Neural crest cell (in vitro differentiated cells): ENCODE measurements around the gene HES3. TPM values are rescaled to one million over a fixed set of nuclear protein-coding genes. Genes with fewer than 3 reads are reported as not detected.

Experiments
- DNase-seq: peaks from one replicate; pipeline ENCODE4 v3.0.0; 2021; ENCODE audit warnings: low read depth, mixed read lengths, low spot score
- H3K27ac Mint-ChIP-seq: one replicate; pipeline ENCODE4 v1.8.0; 2021; ENCODE audit warnings: mild to moderate bottlenecking, mixed read lengths; ENCODE audit not compliant: unreplicated experiment
- H3K27me3 Mint-ChIP-seq: 2 replicates; pipeline ENCODE4 v1.8.0; 2021; ENCODE audit warnings: low read depth, mild to moderate bottlenecking, mixed read lengths
- H3K36me3 Mint-ChIP-seq: 2 replicates; pipeline ENCODE4 v1.8.0; 2021; ENCODE audit warnings: low read depth, mild to moderate bottlenecking, mixed read lengths
- H3K4me1 Mint-ChIP-seq: 2 replicates; pipeline ENCODE4 v1.8.0; 2021; ENCODE audit warnings: mixed read lengths
- H3K4me3 Mint-ChIP-seq: one replicate; pipeline ENCODE4 v1.8.0; 2021; ENCODE audit warnings: mild to moderate bottlenecking, mixed read lengths
- H3K9me3 Mint-ChIP-seq: 2 replicates; pipeline ENCODE4 v1.8.0; 2021; ENCODE audit warnings: mixed read lengths
- total RNA-seq: library from RNA; stranded (reverse); gene quantifications from 2 replicates; pipeline ENCODE4 v1.2.1, GENCODE V29; 2021
- TF ChIP-seq, protein P1 (sequence below): fragments of 200-600 bp; sonication (generic); conservative IDR thresholded peaks from 2 replicates; pipeline ENCODE4 v1.5.0; 2021; ENCODE audit warnings: antibody characterized with exemption, mild to moderate bottlenecking

Gene HES3
- total RNA-seq, 1 donor from 2014 or later: 23.6 TPM

DNA sequence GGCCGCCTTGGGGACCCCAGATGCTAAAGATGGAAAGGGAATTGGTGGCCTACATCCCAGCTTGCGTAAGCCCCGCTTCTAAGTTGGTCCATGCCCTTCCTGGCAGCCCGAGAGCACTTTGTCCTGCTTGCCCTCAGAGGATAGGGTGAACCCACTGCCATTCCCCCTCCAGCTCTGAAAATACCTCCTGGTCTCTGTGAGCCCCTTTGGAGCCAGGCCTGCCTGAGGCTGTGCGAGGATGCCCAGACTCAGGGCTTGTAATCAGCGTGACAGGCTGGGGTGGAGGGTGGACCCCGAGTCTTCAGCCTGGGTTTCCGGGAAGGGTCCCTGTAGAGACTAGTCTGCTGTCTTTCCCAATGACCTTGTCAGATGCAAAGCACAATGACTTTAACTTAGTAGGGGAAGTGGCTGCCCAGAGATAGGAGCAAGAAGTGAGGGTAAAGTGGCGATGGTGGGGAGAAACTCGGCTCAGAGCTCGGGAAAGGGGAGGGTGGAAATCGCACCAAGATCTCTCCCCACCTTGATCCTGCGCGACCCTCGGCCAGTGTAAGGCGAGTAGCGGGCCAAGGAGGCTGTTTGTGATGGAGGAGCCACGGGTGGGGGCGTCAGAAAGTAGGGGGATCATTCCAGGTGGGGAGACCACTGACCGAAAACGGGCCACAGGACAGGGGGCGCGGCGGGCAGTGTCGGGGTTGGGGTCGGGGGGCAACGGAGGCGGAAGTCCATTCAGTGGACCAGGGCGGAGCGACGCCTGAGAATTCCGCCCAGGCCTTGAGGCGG is 2.7 kb upstream of the HES3 start:
- H3K4me3 Mint-ChIP-seq: peak overlapping the region; percentile 87
- H3K9me3 Mint-ChIP-seq: no peaks in the 10 kb centered on the region
- DNase-seq: no peak
- H3K27me3 Mint-ChIP-seq: peaks cover 50% of the 10 kb centered on the region
- H3K36me3 Mint-ChIP-seq: no peaks in the 10 kb centered on the region
- peaks cover 42% of the 10 kb centered on the region for H3K4me1 Mint-ChIP-seq
- TF ChIP-seq, protein P1, sequence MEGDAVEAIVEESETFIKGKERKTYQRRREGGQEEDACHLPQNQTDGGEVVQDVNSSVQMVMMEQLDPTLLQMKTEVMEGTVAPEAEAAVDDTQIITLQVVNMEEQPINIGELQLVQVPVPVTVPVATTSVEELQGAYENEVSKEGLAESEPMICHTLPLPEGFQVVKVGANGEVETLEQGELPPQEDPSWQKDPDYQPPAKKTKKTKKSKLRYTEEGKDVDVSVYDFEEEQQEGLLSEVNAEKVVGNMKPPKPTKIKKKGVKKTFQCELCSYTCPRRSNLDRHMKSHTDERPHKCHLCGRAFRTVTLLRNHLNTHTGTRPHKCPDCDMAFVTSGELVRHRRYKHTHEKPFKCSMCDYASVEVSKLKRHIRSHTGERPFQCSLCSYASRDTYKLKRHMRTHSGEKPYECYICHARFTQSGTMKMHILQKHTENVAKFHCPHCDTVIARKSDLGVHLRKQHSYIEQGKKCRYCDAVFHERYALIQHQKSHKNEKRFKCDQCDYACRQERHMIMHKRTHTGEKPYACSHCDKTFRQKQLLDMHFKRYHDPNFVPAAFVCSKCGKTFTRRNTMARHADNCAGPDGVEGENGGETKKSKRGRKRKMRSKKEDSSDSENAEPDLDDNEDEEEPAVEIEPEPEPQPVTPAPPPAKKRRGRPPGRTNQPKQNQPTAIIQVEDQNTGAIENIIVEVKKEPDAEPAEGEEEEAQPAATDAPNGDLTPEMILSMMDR: no peak
- H3K27ac Mint-ChIP-seq: peak overlapping the region; percentile 86

DNA sequence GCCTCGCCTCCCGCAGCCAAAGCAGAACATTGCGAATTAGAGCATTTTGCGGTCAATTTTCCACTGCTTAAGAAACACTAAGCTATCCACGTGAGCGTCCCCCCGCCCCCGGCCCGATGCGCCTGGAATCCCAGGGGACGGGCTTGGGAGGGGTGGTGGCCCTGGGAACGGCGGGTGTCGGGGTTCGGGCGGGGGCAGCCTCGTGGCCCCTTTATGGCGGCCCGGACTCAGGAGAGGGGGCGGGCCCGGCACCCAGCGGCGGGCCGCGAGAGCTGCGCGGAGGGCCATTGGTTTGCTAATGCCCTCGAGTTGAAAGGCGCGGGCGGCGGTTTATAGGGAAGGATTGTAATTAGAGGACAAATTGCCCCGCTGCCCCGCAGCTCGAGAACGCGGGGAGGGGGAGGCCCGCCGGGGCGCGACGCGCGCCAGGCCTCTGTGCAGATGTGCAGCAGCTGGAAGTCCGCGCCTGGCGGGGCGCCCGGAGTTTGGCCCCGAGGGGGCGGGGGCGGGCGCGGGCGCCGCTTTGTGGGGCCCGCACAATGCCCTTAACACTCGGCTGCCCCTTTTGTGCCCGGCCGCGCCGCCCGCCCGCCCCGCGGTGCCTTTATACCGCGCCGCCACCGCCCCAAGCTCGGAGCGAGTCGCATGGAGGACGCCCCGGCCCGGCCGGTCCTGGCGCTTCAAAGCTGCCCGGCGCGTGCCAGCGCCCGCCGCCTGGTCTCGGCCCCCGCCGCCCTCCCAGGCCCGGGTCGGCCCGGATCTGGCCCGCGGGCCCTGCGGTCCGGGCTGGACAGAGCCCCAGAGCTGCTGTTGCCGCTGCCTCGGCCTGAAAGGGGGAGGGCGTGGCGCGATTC is 1.9 kb upstream of the HES3 start:
- H3K27me3 Mint-ChIP-seq: peaks cover 59% of the 10 kb centered on the region
- H3K4me3 Mint-ChIP-seq: peak overlapping the region; percentile 87
- H3K9me3 Mint-ChIP-seq: no peaks in the 10 kb centered on the region
- TF ChIP-seq, protein P1: no peak
- peaks cover 50% of the 10 kb centered on the region for H3K4me1 Mint-ChIP-seq
- peak overlapping the region; percentile 86 for H3K27ac Mint-ChIP-seq
- no peak for DNase-seq
- H3K36me3 Mint-ChIP-seq: no peaks in the 10 kb centered on the region

DNA sequence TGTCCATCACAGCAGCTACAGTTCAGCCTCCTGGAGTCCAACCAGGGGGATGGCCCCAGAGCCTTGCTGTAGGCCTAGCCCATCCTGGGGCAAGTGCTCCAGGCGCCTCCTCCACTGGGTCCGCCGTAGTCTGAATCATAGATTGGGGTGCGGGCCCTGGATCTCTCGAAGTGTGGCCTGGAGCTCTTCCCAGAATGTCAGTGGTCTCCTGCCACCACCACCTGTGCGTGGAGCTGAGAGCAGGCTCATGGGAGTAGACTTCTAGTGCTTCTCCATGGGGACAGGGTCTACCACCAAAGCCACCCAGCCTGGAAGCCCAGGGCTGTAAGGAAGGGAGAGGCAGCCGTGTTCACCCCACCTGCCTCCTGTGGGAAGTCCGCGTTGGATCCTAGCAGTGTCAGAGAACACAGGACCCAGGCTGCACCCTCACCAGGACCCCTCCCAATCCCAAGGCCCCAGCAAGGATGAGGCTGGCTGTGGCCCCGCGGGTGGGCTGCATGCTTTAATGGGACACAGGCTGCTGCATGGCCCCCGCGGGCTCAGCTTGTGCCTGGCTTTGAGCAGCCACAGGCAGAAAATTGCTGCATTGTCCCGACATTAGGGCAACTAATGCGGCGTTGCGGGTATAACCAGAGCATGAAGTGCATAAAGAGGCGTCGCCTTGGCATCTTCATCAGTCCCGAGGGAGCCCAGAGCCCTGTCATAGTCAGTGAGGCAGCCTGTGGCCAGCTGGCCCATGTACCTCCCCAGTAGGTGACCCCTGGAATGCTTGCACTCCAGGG is 735 bp upstream of the HES3 start:
- TF ChIP-seq, protein P1: no peak
- peaks cover 70% of the 10 kb centered on the region for H3K27me3 Mint-ChIP-seq

DNA sequence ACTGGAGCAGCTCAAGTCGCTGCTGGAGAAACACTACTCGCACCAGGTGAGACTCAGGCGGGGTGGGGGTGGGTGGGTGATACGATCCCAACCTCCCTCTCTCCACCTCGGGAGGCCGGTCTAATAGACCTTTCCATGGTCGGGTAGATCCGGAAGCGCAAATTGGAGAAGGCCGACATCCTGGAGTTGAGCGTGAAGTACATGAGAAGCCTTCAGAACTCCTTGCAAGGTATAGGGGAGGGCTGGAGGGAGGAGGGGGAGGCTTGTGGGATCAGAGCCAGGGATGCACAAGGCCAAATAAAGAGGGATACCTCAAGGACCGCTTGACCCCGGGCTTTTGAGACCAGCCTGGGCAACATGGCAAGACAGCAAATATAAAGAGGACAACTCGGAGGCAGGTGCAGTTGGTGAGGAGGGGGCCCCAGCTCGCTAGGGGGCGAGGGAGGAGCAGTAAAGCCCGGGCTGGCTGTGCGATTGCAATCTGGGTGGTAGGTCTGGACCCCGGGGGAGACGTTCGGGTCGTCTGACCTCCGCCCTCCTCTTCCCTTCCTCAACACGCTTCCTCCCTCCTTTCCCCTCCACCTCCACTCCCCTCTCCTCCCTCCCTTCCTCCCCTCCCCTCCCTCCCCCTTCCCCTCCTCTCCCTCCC is 546 bp downstream of the HES3 start:
- peaks cover 75% of the 10 kb centered on the region for H3K27me3 Mint-ChIP-seq
- peaks cover 35% of the 10 kb centered on the region for H3K4me1 Mint-ChIP-seq
- H3K4me3 Mint-ChIP-seq: peak overlapping the region; percentile 84
- H3K9me3 Mint-ChIP-seq: no peaks in the 10 kb centered on the region
- TF ChIP-seq, protein P1: no peak
- no peak for DNase-seq
- H3K36me3 Mint-ChIP-seq: no peaks in the 10 kb centered on the region
- no peak overlapping the region for H3K27ac Mint-ChIP-seq

More for the DNA sequence above, 735 bp upstream of the HES3 start:
- no peak for DNase-seq
- peaks cover 48% of the 10 kb centered on the region for H3K4me1 Mint-ChIP-seq
- no peaks in the 10 kb centered on the region for H3K36me3 Mint-ChIP-seq
- no peak overlapping the region for H3K27ac Mint-ChIP-seq
- peak overlapping the region; percentile 84 for H3K4me3 Mint-ChIP-seq
- H3K9me3 Mint-ChIP-seq: no peaks in the 10 kb centered on the region
